H1 (cell line): Measurements from ENCODE around the gene KRT32. TPM values are rescaled to one million over a fixed set of nuclear protein-coding genes. Genes with fewer than 3 reads are reported as not detected.

Experiments
- CTCF ChIA-PET: fragments of 300-600 bp; sonication (Branson Sonifier 250); formaldehyde crosslinking; loops from one replicate; lab custom pipeline; 2021; ENCODE audit not compliant: partially characterized antibody; lab: Charles Lee
- POLR2A ChIA-PET: fragments of 300-600 bp; sonication (Branson Sonifier 250); formaldehyde crosslinking; loops from one replicate; lab custom pipeline; 2021; ENCODE audit warnings: inconsistent platforms; ENCODE audit not compliant: partially characterized antibody; lab: Charles Lee
- DNase-seq, 2 experiments: peaks; one replicate each; pipeline versions ENCODE4 v3.0.0 to v3.0.0-alpha.2; 2010 to 2022; ENCODE audit warnings: low spot score in 2 of 2, low read depth in 1 of 2, mixed read lengths in 1 of 2
- FAIRE-seq: peaks from 2 replicates; lab custom pipeline; 2011; peaks lifted over from hg19 to GRCh38; lab: Jason Lieb, UNC
- H2AFZ ChIP-seq: 2 replicates; pipeline ENCODE4 v1.8.1; 2012; ENCODE audit warnings: low read length, inconsistent platforms
- H2AK5ac ChIP-seq: 2 replicates; pipeline ENCODE4 v1.6.1; 2013; ENCODE audit warnings: low read depth, low read length
- H2BK120ac ChIP-seq: replicated peaks from 2 replicates; pipeline ENCODE3; 2013; ENCODE audit warnings: low read depth, low read length, inconsistent platforms
- H2BK12ac ChIP-seq: 2 replicates; pipeline ENCODE4 v1.6.1; 2013; ENCODE audit warnings: low read depth, low read length
- H2BK15ac ChIP-seq: 2 replicates; pipeline ENCODE4 v1.6.1; 2013; ENCODE audit warnings: low read length
- H2BK20ac ChIP-seq: 2 replicates; pipeline ENCODE4 v1.6.1; 2013; ENCODE audit warnings: low read length
- H2BK5ac ChIP-seq: 2 replicates; pipeline ENCODE4 v1.6.1; 2013; ENCODE audit warnings: low read depth, low read length
- H3K14ac ChIP-seq: 2 replicates; pipeline ENCODE4 v1.6.1; 2013; ENCODE audit warnings: inconsistent platforms; ENCODE audit not compliant: insufficient read length
- H3K18ac ChIP-seq: 2 replicates; pipeline ENCODE4 v1.6.1; 2013; ENCODE audit warnings: low read length; ENCODE audit errors: extremely low read depth
- H3K23ac ChIP-seq: 2 replicates; pipeline ENCODE4 v1.6.1; 2013; ENCODE audit warnings: inconsistent platforms; ENCODE audit not compliant: insufficient read length
- H3K23me2 ChIP-seq: 2 replicates; pipeline ENCODE4 v1.6.1; 2013; ENCODE audit warnings: low read depth, low read length
- H3K27ac ChIP-seq: 2 replicates; pipeline ENCODE4 v1.6.1; 2011; ENCODE audit warnings: low read depth, low read length, inconsistent platforms
- H3K27me3 ChIP-seq, 4 experiments: replicated peaks in 1 of 4; 1 replicate in 1 of 4; 2 replicates in 3 of 4; pipeline versions ENCODE4 v1.6.1 to v1.8.1; 2011 to 2013; ENCODE audit warnings: low read length in 3 of 4, mild to moderate bottlenecking in 3 of 4, inconsistent platforms in 2 of 4, mixed read lengths in 2 of 4, moderate library complexity in 1 of 4; ENCODE audit not compliant: control insufficient read depth in 3 of 4, insufficient read depth in 3 of 4; ENCODE audit errors: extremely low read depth in 1 of 4
- H3K36me3 ChIP-seq, 4 experiments: 2 replicates each; pipeline versions ENCODE4 v1.6.1 to v1.8.1; 2011 to 2013; ENCODE audit warnings: mild to moderate bottlenecking in 4 of 4, low read length in 3 of 4, moderate library complexity in 2 of 4, control low read depth in 1 of 4, inconsistent platforms in 1 of 4; ENCODE audit not compliant: insufficient read depth in 4 of 4, control insufficient read depth in 2 of 4
- H3K4ac ChIP-seq: replicated peaks from 2 replicates; pipeline ENCODE3; 2013; ENCODE audit warnings: low read length, low read depth, mixed read lengths, inconsistent platforms; ENCODE audit not compliant: insufficient read length
- H3K4me1 ChIP-seq, 4 experiments: replicated peaks in 1 of 4; 1 replicate in 1 of 4; 2 replicates in 3 of 4; pipeline versions ENCODE4 v1.6.1 to v1.8.1; 2011 to 2013; ENCODE audit warnings: low read length in 3 of 4, inconsistent platforms in 2 of 4, mixed read lengths in 1 of 4; ENCODE audit not compliant: insufficient read depth in 4 of 4, control insufficient read depth in 3 of 4
- H3K4me2 ChIP-seq, 2 experiments: 2 replicates each; pipeline versions ENCODE4 v1.6.1 to v1.8.1; 2011 to 2013; ENCODE audit warnings: low read depth in 2 of 2, low read length in 2 of 2, control low read depth in 1 of 2, inconsistent platforms in 1 of 2, mild to moderate bottlenecking in 1 of 2; ENCODE audit not compliant: insufficient read depth in 1 of 2
- H3K4me3 ChIP-seq, 4 experiments: fragments of 200-600, 300-600 bp in 1 of 4; sonication (generic), shearing (Covaris generic), sonication (Bioruptor Twin) in 1 of 4; 2 replicates each; pipeline versions ENCODE4 v1.5.1 to v1.8.1; 2011 to 2016; ENCODE audit warnings: low read length in 4 of 4, low read depth in 3 of 4, control low read depth in 2 of 4, inconsistent platforms in 2 of 4, mild to moderate bottlenecking in 2 of 4, mixed read lengths in 1 of 4, moderate library complexity in 1 of 4; ENCODE audit not compliant: insufficient read depth in 2 of 4; ENCODE audit errors: extremely low read depth in 1 of 4
- H3K56ac ChIP-seq: replicated peaks from 2 replicates; pipeline ENCODE3; 2013; ENCODE audit warnings: low read depth, mild to moderate bottlenecking, mixed read lengths, low read length, inconsistent platforms; ENCODE audit not compliant: insufficient read length
- H3K79me1 ChIP-seq: 2 replicates; pipeline ENCODE4 v1.6.1; 2013; ENCODE audit warnings: low read depth, low read length, control low read depth
- H3K79me2 ChIP-seq, 2 experiments: 2 replicates each; pipeline versions ENCODE4 v1.6.1 to v1.8.1; 2012 to 2013; ENCODE audit warnings: low read length in 2 of 2, mild to moderate bottlenecking in 2 of 2, inconsistent platforms in 1 of 2; ENCODE audit not compliant: insufficient read depth in 2 of 2, control insufficient read depth in 1 of 2
- H3K9ac ChIP-seq, 4 experiments: replicated peaks in 1 of 4; 1 replicate in 1 of 4; 2 replicates in 3 of 4; pipeline versions ENCODE4 v1.6.1 to v1.8.1; 2011 to 2013; ENCODE audit warnings: low read depth in 3 of 4, low read length in 3 of 4, control low read depth in 2 of 4, mild to moderate bottlenecking in 2 of 4, moderate library complexity in 2 of 4, inconsistent platforms in 1 of 4; ENCODE audit errors: extremely low read depth in 1 of 4
- H3K9me3 ChIP-seq, 2 experiments: 2 replicates each; pipeline versions ENCODE4 v1.6.1 to v1.8.1; 2012 to 2013; ENCODE audit warnings: mild to moderate bottlenecking in 2 of 2, moderate library complexity in 2 of 2, control low read depth in 1 of 2, inconsistent platforms in 1 of 2, low read depth in 1 of 2, low read length in 1 of 2, mixed read lengths in 1 of 2; ENCODE audit not compliant: insufficient read depth in 2 of 2
- H4K20me1 ChIP-seq, 2 experiments: replicated peaks in 1 of 2; 2 replicates each; pipeline versions ENCODE3 to v1.8.1; 2011 to 2013; ENCODE audit warnings: inconsistent platforms in 2 of 2, low read length in 2 of 2, mild to moderate bottlenecking in 1 of 2; ENCODE audit not compliant: insufficient read depth in 2 of 2, control insufficient read depth in 1 of 2
- H4K5ac ChIP-seq: 2 replicates; pipeline ENCODE4 v1.6.1; 2013; ENCODE audit warnings: low read length, low read depth, mixed read lengths, inconsistent platforms; ENCODE audit not compliant: insufficient read length
- H4K8ac ChIP-seq: 2 replicates; pipeline ENCODE4 v1.8.0; 2013; ENCODE audit warnings: mild to moderate bottlenecking, moderate library complexity, low read length, inconsistent platforms; ENCODE audit not compliant: insufficient read depth; ENCODE audit errors: extremely low read depth
- H4K91ac ChIP-seq: replicated peaks from 2 replicates; pipeline ENCODE3; 2013; ENCODE audit warnings: low read length, mixed read lengths, inconsistent platforms; ENCODE audit not compliant: insufficient read length
- CREB1 ChIP-seq: IDR thresholded peaks from 2 replicates; pipeline ENCODE4 v1.6.1; 2012; ENCODE audit warnings: inconsistent platforms
- HDAC2 ChIP-seq, 2 experiments: fragments of 300-600 bp in 1 of 2; sonication (generic) in 1 of 2; IDR thresholded peaks; 2 replicates each; pipeline ENCODE4 v1.6.1; 2011 to 2012; ENCODE audit warnings: low read depth in 2 of 2, low read length in 2 of 2, mild to moderate bottlenecking in 2 of 2, moderate library complexity in 2 of 2, borderline replicate concordance in 1 of 2, inconsistent platforms in 1 of 2
- MAFK ChIP-seq: IDR thresholded peaks from 2 replicates; pipeline ENCODE4 v1.6.1; 2012; ENCODE audit warnings: low read depth, mild to moderate bottlenecking, improper control_type of control experiment, low read length
- POLR2A ChIP-seq, 2 experiments: IDR thresholded peaks; 1 replicate in 1 of 2; 2 replicates in 1 of 2; pipeline ENCODE4 v1.6.1; 2011; ENCODE audit warnings: low read depth in 2 of 2, low read length in 2 of 2, mild to moderate bottlenecking in 2 of 2; ENCODE audit errors: control extremely low read depth in 1 of 2
- RFX5 ChIP-seq: IDR thresholded peaks from 2 replicates; pipeline ENCODE4 v1.6.1; 2011; ENCODE audit warnings: low read depth, low read length, improper control_type of control experiment, borderline replicate concordance
- TCF12 ChIP-seq: IDR thresholded peaks from 2 replicates; pipeline ENCODE4 v1.6.1; 2011; ENCODE audit warnings: low read depth, mild to moderate bottlenecking, low read length
- WGBS, 2 experiments: shearing (Covaris generic) in 1 of 2; methylation state at CpG; one replicate each; pipeline versions ENCODE4 v1.1.6 to v1.1.7; 2013 to 2015; ENCODE audit warnings: low lambda C conversion rate in 2 of 2, mixed read lengths in 2 of 2, inconsistent platforms in 1 of 2, low coverage in 1 of 2, missing lambda C conversion rate in 1 of 2; ENCODE audit not compliant: insufficient replicate concordance in 2 of 2, insufficient coverage in 1 of 2, insufficient read length in 1 of 2; ENCODE audit errors: extremely low coverage in 1 of 2, missing lambda C conversion rate in 1 of 2; 5-methylcytosine and 5-hydroxymethylcytosine counted together
- polyA plus RNA-seq, 7 experiments: library from polyadenylated mRNA; depleted of rRNA in 3 of 7; stranded (reverse) in 5 of 7; unstranded in 2 of 7; fragments of >200 nt in 5 of 7; fragments of 200-250 nt in 2 of 7; gene quantifications; 1 replicate in 5 of 7; 2 replicates in 1 of 7; 4 replicates in 1 of 7; pipeline versions ENCODE4 v1.2.1 to v1.2.3, GENCODE V29; 2011 to 2013; ENCODE audit warnings: missing spikeins in 2 of 7, mixed read lengths in 2 of 7
- total RNA-seq: library from RNA; stranded (reverse); fragmentation: NEBNext Ultra II Directional; extraction: Animal tissue kit (Norgen Biotek cat#: 25700); gene quantifications from 2 replicates; pipeline ENCODE4 v1.2.1, GENCODE V29; 2021
- TF ChIP-seq, protein P1 (sequence below): IDR thresholded peaks from 2 replicates; pipeline ENCODE4 v1.6.1; 2012; ENCODE audit warnings: low read length, inconsistent platforms

Gene KRT32
- total and polyA plus RNA-seq, 2 of the 8 experiments (the other 6 are each of a cell fraction or from before 2014, with no cell fraction given): not detected

- no peak overlapping the region for H4K5ac ChIP-seq
- H3K23ac ChIP-seq: no peak overlapping the region
- H2BK12ac ChIP-seq: no peak overlapping the region
- H3K79me1 ChIP-seq: no peaks in the 10 kb centered on the region
- DNase-seq: no peak
- CTCF ChIA-PET: interaction anchor here (0.8 to 3.8 kb wide), 37 partner anchors 9 to 562 kb away, joined by 3 to 51 read pairs (median 4); partner anchors contain the start of genes KRT19, KRT33B and KRT38
- H3K23me2 ChIP-seq: no peaks in the 10 kb centered on the region
- no peaks in the 10 kb centered on the region; a peak in 2 of 7 replicates for H3K27me3 ChIP-seq
- no peaks in the 10 kb centered on the region for H4K20me1 ChIP-seq
- H2AK5ac ChIP-seq: no peak overlapping the region
- no peak overlapping the region for H3K4me2 ChIP-seq
- no peak overlapping the region for H3K18ac ChIP-seq
- H2AFZ ChIP-seq: no peak overlapping the region
- no peak overlapping the region for H2BK20ac ChIP-seq
- no peak overlapping the region for H2BK120ac ChIP-seq
- no peak overlapping the region for H3K4me3 ChIP-seq
- no peak for FAIRE-seq
- POLR2A ChIA-PET: no interaction called here
- H3K27ac ChIP-seq: no peak overlapping the region
- 92% methylated on average over 6 of the region's 6 CpGs; no CpG with 5 or more reads in 1 of the 2 experiments for WGBS, 2 experiments
- no peaks in the 10 kb centered on the region for H3K79me2 ChIP-seq
- no peak overlapping the region for H2BK5ac ChIP-seq
- H3K9me3 ChIP-seq: no peaks in the 10 kb centered on the region
- no peaks in the 10 kb centered on the region for H3K36me3 ChIP-seq
- H3K4me1 ChIP-seq: peaks cover 0 to 7% (median 0%) of the 10 kb centered on the region in 4 experiments; a peak in 4 of 7 replicates
- no peak overlapping the region for H3K14ac ChIP-seq
- no peak overlapping the region for H3K9ac ChIP-seq
- no peak overlapping the region; the same call in 1 of the 2 replicates for H2BK15ac ChIP-seq
- H3K56ac ChIP-seq: no peak overlapping the region
- no peak overlapping the region for H4K91ac ChIP-seq
- H3K4ac ChIP-seq: no peak overlapping the region
- no peak overlapping the region for H4K8ac ChIP-seq
- TF ChIP-seq TCF12 (no peak), POLR2A (IDR thresholded peaks at IDR 0.05; ENCODE audit: control extremely low read depth in 1 of 2, low read depth in 2 of 2, low read length in 2 of 2) (no peak), MAFK (no peak), RFX5 (no peak), HDAC2 (IDR thresholded peaks at IDR 0.05; ENCODE audit: borderline replicate concordance in 1 of 2, low read depth in 2 of 2, low read length in 2 of 2) (no peak), CREB1 (no peak)
- TF ChIP-seq, protein P1, sequence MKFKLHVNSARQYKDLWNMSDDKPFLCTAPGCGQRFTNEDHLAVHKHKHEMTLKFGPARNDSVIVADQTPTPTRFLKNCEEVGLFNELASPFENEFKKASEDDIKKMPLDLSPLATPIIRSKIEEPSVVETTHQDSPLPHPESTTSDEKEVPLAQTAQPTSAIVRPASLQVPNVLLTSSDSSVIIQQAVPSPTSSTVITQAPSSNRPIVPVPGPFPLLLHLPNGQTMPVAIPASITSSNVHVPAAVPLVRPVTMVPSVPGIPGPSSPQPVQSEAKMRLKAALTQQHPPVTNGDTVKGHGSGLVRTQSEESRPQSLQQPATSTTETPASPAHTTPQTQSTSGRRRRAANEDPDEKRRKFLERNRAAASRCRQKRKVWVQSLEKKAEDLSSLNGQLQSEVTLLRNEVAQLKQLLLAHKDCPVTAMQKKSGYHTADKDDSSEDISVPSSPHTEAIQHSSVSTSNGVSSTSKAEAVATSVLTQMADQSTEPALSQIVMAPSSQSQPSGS: no peak
Observed at GRCh38 chr17:41417127-41417526, 50.1 kb downstream of the KRT32 start.
